ENCODE results near the gene PSKH1. TPM values are rescaled to one million over a fixed set of nuclear protein-coding genes. Genes with fewer than 3 reads are reported as not detected.
A peak's percentile ranks its signal among the peaks of the same experiment; 100 is the strongest.

Gene PSKH1
- polyA plus RNA-seq, 2 of the 4 experiments (the other 2 are of a cell fraction), result 15.1 to 15.8 TPM

DNA sequence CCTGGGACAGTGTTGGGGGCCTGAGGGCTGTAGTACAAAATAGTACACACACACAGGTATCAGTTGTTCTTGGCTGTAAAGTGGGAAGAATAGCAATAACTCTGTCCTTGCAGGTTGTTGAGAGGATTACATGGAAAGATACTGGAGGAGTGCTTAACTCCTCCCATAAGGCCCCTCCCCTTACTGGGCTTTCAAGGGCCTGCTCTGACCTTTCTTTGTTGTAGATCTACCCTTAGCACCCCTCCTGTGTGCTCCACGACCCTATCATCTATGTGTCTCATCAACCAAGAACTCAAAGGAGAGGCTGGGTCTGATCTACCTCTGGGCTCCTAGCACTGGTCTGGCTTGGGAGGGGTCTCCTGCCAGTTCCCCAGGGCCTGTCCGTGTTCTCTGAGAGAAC is 28.5 kb upstream of the PSKH1 start:
- ChIA-PET POLR2A (no interaction called here), CTCF (interaction anchor here (0.6 to 9.3 kb wide), 10 partner anchors 9 to 580 kb away, joined by 3 to 86 read pairs (median 4); partner anchors contain the start of gene NRN1L)
- FAIRE-seq (no peak), ATAC-seq (peak; percentile 32 to 57; a peak in 4 of 6 replicates), DNase-seq (ENCODE audit: low read depth in 1 of 2, low spot score in 1 of 2) (no peak)
- TF ChIP-seq GATA3 (IDR thresholded peaks at IDR 0.05; ENCODE audit: borderline replicate concordance) (no peak), SMC3 (IDR thresholded peaks at IDR 0.05) (no peak), MAFK (IDR thresholded peaks at IDR 0.05; ENCODE audit: partially characterized antibody) (no peak), RCOR1 (IDR thresholded peaks at IDR 0.05; ENCODE audit: low read depth, low read length) (no peak), FOSB (CRISPR knock-in tag; IDR thresholded peaks at IDR 0.05) (no peak), ATOH8 (CRISPR knock-in tag; IDR thresholded peaks at IDR 0.05; ENCODE audit: low read depth) (no peak), ZC3H11A (IDR thresholded peaks at IDR 0.05) (no peak), ZSCAN20 (CRISPR knock-in tag; IDR thresholded peaks at IDR 0.05) (no peak), CBX8 (IDR thresholded peaks at IDR 0.05) (no peak), POLR2A (IDR thresholded peaks at IDR 0.05; ENCODE audit: low read length) (no peak), CHD4 (IDR thresholded peaks at IDR 0.05; ENCODE audit: borderline replicate concordance) (no peak), HOXB13 (CRISPR knock-in tag; IDR thresholded peaks at IDR 0.05; ENCODE audit: low read depth) (no peak), NPAS2 (CRISPR knock-in tag; IDR thresholded peaks at IDR 0.05; ENCODE audit: borderline replicate concordance) (no peak), ZFP36 (IDR thresholded peaks at IDR 0.05; ENCODE audit: borderline replicate concordance, partially characterized antibody) (no peak), HOXB5 (CRISPR knock-in tag; IDR thresholded peaks at IDR 0.05) (no peak), EHMT2 (IDR thresholded peaks at IDR 0.05; ENCODE audit: low read depth) (no peak), SREBF2 (IDR thresholded peaks at IDR 0.05) (no peak), ZNF302 (CRISPR knock-in tag; IDR thresholded peaks at IDR 0.05) (no peak), NFE2L2 (conservative IDR thresholded peaks at IDR 0.05; ENCODE audit: low read length) (no peak)
- TF ChIP-seq, protein P1, sequence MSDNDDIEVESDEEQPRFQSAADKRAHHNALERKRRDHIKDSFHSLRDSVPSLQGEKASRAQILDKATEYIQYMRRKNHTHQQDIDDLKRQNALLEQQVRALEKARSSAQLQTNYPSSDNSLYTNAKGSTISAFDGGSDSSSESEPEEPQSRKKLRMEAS (IDR thresholded peaks at IDR 0.05), result no peak
- H3K9me3 ChIP-seq, result no peaks in the 10 kb centered on the region
- H3K4me3 ChIP-seq, result no peak overlapping the region
- peaks cover 32% of the 10 kb centered on the region for H3K4me1 ChIP-seq
- H3K27ac ChIP-seq, result no peak overlapping the region
- 83% methylated on average over 2 of the region's 2 CpGs for WGBS (ENCODE audit: missing lambda C conversion rate)
- H3K4me2 ChIP-seq, result no peak overlapping the region

- 96% methylated on average over 2 of the region's 2 CpGs for WGBS (ENCODE audit: missing lambda C conversion rate)
- POLR2A ChIA-PET, result interaction anchor here (0.7 kb wide), 2 partner anchors 46 to 337 kb away, joined by 3 read pairs; partner anchors contain the start of gene RIPOR1
- TF ChIP-seq EHF (CRISPR knock-in tag; IDR thresholded peaks at IDR 0.05) (no peak), NFE2L2 (conservative IDR thresholded peaks at IDR 0.05; ENCODE audit: low read length) (no peak), MYC (IDR thresholded peaks at IDR 0.05; ENCODE audit: borderline replicate concordance, low read length) (peak; percentile 90; the same call in 1 of the 2 replicates), RAD21 (conservative IDR thresholded peaks at IDR 0.05 in 1 of 2, IDR thresholded peaks at IDR 0.05 in 1 of 2) (peak; percentile 43 to 65; a peak in 4 of 5 replicates)
- TF ChIP-seq, protein P1 (IDR thresholded peaks at IDR 0.05), result peak; percentile 87
- TF ChIP-seq, protein P2, sequence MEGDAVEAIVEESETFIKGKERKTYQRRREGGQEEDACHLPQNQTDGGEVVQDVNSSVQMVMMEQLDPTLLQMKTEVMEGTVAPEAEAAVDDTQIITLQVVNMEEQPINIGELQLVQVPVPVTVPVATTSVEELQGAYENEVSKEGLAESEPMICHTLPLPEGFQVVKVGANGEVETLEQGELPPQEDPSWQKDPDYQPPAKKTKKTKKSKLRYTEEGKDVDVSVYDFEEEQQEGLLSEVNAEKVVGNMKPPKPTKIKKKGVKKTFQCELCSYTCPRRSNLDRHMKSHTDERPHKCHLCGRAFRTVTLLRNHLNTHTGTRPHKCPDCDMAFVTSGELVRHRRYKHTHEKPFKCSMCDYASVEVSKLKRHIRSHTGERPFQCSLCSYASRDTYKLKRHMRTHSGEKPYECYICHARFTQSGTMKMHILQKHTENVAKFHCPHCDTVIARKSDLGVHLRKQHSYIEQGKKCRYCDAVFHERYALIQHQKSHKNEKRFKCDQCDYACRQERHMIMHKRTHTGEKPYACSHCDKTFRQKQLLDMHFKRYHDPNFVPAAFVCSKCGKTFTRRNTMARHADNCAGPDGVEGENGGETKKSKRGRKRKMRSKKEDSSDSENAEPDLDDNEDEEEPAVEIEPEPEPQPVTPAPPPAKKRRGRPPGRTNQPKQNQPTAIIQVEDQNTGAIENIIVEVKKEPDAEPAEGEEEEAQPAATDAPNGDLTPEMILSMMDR (IDR thresholded peaks at IDR 0.05), result peak; percentile 36
Measured at GRCh38 chr16:67865318-67865717, 27.7 kb upstream of the PSKH1 start.

More at GRCh38 chr16:67865318-67865717, 27.7 kb upstream of the PSKH1 start:
- H3K4me2 ChIP-seq, result no peak overlapping the region
- no peaks in the 10 kb centered on the region for H3K9me3 ChIP-seq
- peak; percentile 84 to 88 for ATAC-seq
- CTCF ChIA-PET, result interaction anchor here (0.7 to 9.3 kb wide), 11 partner anchors 9 to 193 kb away, joined by 3 to 86 read pairs (median 4); partner anchors contain the start of genes NRN1L and TSNAXIP1
- no peak overlapping the region for H3K27ac ChIP-seq
- DNase-seq (ENCODE audit: low read depth in 1 of 2, low spot score in 1 of 2), result peak; percentile 69 to 72
- peaks cover 36% of the 10 kb centered on the region for H3K4me1 ChIP-seq
- no peak overlapping the region for H3K4me3 ChIP-seq
- no peak for FAIRE-seq
